SKM-1 treated with dmso at 0.1 percent for 144 hours (cell line): Measurements from ENCODE around the gene HCAR2.
"Not testable (repeated sequence)": the region's sequence is repeated elsewhere in the genome, so short reads cannot be mapped to it uniquely, and the experiment has no call there.

Experiments used
- DNase-seq: peaks from one replicate; lab custom pipeline; 2025; ENCODE audit not compliant: unreplicated experiment; lab: John Stamatoyannopoulos, UW

HCAR2 gene

GRCh38 chr12:122716658-122717057 lies 13.5 kb upstream of the HCAR2 start, which contains the start of gene HCAR3:
TSS of gene HCAR3 (minus strand) at chr12:122716811. CDS start at chr12:122716737, 74 bp downstream.
- not testable (repeated sequence) for DNase-seq

DNA sequence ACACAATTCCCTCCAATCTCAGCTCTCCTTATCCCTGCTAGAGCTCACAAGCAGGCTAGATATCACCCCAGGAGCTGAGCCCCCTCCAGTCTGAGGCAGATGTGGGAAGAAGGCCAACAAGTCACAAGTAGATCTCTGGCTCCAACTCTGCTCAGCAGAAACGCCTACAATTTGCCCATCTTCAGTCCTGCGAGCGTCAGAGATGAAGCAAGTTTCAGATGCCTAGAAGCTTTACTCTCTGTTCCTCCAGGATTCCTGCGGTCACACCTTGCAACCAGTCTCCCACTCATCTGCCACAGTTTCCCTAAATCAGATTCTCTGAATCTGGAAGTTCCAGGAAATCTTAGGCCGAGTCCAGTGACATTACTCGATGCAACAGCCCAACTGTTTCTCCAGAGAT lies 12.1 kb upstream of the HCAR2 start:
- DNase-seq = not testable (repeated sequence)

DNA sequence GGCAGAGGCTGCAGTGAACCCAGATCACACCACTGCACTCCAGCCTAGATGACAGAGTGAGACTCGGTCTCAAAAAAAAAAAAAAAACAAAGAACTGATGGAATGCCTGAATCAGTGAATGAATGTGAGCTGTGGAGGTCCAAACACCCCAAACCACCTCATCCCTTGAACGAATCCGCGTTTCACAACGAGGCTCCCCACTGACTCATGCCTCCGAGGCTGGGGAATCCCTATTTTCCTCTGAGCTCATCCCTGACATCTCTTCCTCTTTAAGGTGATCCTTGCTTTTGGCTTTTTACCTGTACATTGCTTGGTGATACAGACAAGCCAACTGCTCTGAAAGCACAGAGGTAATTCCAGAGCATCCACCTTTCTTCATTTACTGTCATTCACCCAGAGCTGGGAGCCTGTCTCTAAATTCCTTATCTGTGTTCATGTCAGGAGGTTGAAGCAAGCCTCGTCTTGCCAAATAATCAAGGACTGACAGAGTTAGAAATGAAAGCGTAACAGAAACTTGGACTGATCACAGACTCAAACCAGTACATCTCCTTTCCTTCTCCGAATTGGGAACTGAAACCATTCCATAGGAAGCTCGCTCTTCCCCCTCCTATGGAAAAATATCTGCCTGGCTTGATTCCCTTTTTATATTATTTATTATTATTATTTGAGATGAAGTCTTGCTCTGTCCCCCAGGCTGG lies 10.5 kb upstream of the HCAR2 start:
- DNase-seq = not testable (repeated sequence)

GRCh38 chr12:122711266-122711665 lies 8.1 kb upstream of the HCAR2 start:
- DNase-seq = not testable (repeated sequence)

GRCh38 chr12:122710341-122710740 lies 7.2 kb upstream of the HCAR2 start:
- not testable (repeated sequence) for DNase-seq

DNA sequence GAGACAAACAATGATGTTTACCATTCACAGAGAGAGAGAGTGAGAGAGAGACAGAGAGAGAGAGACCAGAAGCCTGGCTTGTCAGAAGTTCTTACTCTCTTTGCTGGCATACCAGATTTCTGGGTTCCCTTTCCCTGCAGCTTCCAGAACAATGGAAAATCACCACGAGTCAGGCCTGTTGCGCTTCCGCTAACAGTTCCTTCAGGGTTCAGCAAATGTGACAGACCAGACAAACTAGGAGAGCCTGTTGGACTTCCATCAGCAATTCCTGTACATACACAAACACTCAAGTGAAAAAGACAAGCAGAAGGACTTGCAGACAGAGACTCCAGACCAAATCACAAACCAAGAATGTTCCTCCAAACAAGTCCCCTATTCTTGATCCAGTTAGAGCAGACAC lies 6.1 kb upstream of the HCAR2 start:
- not testable (repeated sequence) for DNase-seq

DNA sequence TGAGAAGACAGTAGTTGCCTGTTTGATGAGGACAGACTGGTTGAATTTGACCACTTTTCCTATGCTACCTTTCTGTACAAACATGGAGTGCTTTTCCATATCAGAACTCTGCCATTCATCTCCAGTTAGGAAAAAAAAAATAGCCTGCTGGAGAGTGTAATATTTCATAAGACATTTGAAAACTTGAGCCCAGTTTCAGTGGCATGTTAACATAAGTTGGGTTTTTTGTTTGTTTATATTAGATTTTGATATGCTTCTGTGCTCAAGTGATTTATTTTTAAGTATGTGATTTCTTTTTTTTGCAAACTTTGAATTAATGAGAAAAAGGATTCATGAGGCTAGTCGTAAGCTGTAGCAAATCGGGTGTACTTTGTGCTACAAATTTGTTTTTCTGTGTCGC lies 684 bp upstream of the HCAR2 start:
- not testable (repeated sequence) for DNase-seq

GRCh38 chr12:122701481-122701880 lies 1.7 kb downstream of the HCAR2 start:
- not testable (repeated sequence) for DNase-seq

- not testable (repeated sequence) for DNase-seq
Measured at GRCh38 chr12:122700038-122700710, 3.0 kb downstream of the HCAR2 start.

GRCh38 chr12:122696922-122697321 lies 6.2 kb downstream of the HCAR2 start:
- DNase-seq = not testable (repeated sequence)

DNA sequence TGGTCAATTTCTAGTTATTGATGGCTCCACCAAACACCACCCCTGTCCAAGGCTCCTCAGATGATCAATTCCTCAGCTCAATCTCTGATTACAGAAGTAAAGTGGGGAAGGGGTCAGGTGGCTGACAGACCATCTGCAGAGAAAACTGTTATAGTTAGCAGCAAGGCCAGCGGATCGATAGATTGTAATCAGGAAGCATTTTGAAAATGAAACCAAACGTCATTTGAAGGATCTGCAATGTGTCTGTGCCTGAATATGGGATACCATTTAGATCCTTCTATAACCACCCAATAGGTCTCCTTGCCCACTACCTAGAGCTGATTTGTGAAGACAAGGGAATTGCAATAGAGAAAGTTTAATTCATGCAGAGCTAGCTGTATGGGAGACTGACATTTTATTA lies 11.6 kb downstream of the HCAR2 start:
- no peak for DNase-seq

- no peak for DNase-seq
Measured at GRCh38 chr12:122688291-122688690, 14.9 kb downstream of the HCAR2 start.

- no peak for DNase-seq
Measured at GRCh38 chr12:122687086-122687485, 16.1 kb downstream of the HCAR2 start.

DNA sequence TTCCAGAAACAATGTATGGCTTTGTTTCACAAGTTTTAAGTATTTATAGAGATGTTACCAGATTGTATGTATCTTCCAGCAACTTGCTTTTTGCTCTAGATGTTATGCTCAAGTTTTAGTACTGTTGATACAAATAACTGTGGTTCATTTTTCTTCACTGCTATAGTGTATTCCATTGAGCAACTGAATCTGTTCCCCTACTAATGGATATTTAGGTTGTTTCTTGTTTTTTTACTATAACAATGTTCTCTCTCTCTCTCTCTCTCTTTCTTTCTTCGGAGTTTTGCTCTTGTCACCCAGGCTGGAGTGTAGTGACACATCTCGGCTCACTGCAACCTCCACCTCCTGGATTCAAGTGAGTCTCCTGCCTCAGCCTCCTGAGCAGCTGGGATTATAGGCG lies 16.6 kb downstream of the HCAR2 start:
- no peak for DNase-seq

DNA sequence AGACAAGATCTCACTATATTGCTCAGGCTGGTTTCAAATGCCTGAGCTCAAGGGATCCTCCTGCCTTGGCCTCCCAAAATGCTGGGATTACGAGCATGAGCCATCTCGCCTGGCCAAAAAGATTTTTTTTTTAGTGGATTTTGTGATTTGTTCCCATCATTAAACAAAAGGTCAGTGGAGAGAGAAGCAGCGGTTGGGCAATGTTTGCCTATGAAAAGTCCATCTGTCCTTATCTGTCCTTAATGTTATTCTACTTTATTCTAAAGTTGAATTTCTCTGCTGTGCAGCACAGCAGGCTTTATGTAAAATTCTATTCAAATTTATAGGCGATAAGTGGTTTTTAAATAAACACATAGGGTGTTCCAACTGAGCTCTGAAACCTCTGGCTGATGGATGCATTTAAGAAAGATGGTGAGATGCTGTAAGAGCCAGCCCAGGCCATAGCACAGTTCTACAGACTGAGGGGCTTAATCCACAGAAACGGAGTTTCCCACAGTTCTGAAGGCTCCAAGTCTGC lies 18.8 kb downstream of the HCAR2 start:
- DNase-seq = no peak

DNA sequence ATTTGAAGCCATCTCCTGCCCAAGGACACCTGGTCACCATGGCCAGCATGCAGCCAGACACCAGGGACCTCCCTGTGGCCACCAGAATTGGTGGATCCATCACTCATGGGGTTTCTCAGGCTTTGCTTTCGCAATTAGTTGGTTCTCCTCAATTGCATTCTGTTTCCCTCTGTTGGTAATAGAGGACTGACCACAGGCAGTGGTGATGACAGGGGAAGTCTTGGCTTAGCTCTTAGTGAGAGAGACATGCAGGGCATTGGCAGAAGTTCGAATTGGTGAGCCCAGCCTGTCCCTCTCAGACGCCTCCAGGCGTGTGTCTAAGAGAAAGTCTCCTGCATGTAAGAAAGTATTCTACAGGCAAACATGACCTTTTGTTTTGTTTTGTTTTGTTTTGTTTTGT lies 21.3 kb downstream of the HCAR2 start:
- peak; percentile 31 for DNase-seq

- not testable (repeated sequence) for DNase-seq
Measured at GRCh38 chr12:122680989-122681388, 22.2 kb downstream of the HCAR2 start.

- DNase-seq = not testable (repeated sequence)
Measured at GRCh38 chr12:122676781-122677180, 26.4 kb downstream of the HCAR2 start.

GRCh38 chr12:122676015-122676414 lies 27.1 kb downstream of the HCAR2 start:
- DNase-seq = not testable (repeated sequence)

DNA sequence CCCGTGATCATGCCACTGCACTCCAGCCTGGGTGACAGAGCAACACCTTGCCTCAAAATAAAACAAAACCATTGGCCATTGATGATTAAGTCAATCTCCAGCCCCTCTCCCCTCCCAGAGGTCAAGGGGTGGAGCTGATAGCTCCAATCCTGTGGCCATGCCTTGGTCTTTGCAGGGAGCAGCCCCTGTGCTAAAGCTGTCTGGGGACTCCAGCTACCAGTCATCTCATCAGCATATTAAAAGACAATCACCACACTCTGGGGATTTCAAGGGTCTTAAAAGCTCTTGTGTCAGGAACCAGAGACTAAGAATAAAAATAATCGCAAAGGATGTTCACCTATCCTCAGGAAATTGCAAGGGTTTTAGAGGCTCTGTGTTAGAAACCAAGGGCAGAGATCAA lies 30.6 kb downstream of the HCAR2 start:
- DNase-seq = no peak

DNA sequence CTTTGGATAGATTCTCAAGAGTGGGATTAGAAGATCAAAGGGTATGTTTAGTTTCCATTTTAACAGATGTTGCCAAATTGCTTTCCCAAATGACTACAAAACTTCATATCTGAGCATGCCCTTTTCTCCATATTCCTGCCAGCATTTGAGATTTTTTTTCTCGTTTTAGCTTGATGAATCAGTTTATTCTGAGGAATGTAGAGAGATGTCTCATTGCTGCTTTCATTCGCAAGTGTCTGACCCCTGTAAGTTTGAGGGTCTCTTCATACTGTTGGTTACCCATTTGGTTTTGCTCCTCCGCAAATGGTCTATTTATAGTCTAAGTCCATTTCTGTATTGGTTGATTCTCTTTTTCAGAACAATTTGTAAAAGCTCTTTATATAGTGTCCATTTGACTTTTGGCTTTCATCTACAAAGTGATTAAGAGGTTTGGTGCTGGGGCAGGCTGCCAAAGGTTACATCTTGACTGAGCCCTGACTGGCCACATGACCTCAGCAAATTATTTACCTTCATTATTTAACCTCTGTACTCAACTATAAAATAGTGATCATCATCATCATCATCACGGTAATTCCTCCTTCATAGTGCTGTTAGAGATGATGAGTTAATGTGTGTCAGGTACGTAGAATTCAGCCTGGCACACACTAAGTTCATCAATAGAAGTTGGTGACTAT lies 33.6 kb downstream of the HCAR2 start:
- DNase-seq = no peak

DNA sequence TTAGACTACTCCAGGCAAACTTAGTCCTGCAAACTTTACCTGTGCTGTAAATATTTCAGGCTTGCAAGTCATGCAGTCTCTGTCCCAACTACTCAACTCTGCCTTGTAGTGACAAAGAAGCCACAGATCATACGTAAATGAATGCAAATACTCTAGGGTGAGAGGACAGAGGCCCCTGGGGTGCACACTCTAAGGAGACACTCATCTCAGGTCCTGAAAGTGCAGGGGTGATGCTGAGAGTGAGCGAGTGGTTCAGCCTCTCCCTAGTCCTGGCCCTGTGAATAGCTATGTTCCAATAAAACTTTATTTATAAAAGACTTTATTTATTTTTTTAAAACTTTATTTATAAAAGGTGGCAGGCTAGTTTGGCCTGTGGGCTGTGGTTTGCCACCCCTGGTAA lies 34.9 kb downstream of the HCAR2 start:
- DNase-seq = no peak
